Measurements from ENCODE around the gene ENTPD8. TPM values are rescaled to one million over a fixed set of nuclear protein-coding genes. Genes with fewer than 3 reads are reported as not detected.

Gene ENTPD8
- total and polyA plus RNA-seq, 2 donors (not counting 3 experiments of a cell fraction or from before 2014, with no cell fraction given) = 0.44 to 0.51 TPM

DNA sequence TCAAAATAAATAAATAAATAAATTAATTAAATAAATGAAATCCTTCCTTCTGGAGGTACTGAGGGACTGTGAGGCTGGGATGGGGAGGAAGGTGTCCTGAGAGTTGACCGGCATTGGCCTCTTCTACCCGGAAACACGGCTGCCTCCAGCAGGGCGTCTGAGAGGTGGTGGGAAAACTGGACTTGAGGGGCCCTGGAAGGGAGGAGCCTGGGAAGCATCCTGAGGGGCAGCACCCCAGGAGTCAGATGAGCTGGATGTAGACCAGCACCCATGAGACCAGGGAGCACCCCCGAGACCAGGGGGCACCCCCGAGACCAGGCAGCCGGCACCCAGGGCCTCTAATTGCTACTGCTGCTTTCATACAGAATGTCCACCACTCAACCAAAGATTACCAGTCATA, 26.7 kb upstream of the ENTPD8 start:
- Histone ChIP-seq H3K27me3 (ENCODE audit: control insufficient read depth in 2 of 2, insufficient read depth in 2 of 2, low read length in 2 of 2) (peaks cover 2% of the 10 kb centered on the region in 2 experiments), H3K36me3 (ENCODE audit: control insufficient read depth in 2 of 2, extremely low read depth in 1 of 2, insufficient read depth in 2 of 2, low read length in 2 of 2) (no peaks in the 10 kb centered on the region), H3K4me2 (ENCODE audit: insufficient read depth, low read length) (no peak overlapping the region), H3K27ac (ENCODE audit: insufficient read depth, low read depth, low read length) (no peak overlapping the region), H3K4me3 (replicated peaks in 1 of 3; ENCODE audit: insufficient read depth in 1 of 3, low read depth in 1 of 3, low read length in 3 of 3) (no peak overlapping the region), H3K9ac (replicated peaks; ENCODE audit: extremely low read depth, insufficient read depth, low read length) (no peak overlapping the region), H3K79me2 (ENCODE audit: control insufficient read depth, insufficient read depth, low read length) (no peaks in the 10 kb centered on the region), H3K4me1 (ENCODE audit: control insufficient read depth, extremely low read depth, insufficient read depth, low read length) (peaks cover 4% of the 10 kb centered on the region), H4K20me1 (replicated peaks; ENCODE audit: control insufficient read depth, extremely low read depth, insufficient read depth, low read length) (no peaks in the 10 kb centered on the region), H2AFZ (ENCODE audit: low read depth, low read length) (no peak overlapping the region), H3K9me1 (replicated peaks; ENCODE audit: control insufficient read depth, extremely low read depth, insufficient read depth, low read length) (no peaks in the 10 kb centered on the region), H3K9me3 (replicated peaks; ENCODE audit: control insufficient read depth, insufficient read depth, low read length) (no peaks in the 10 kb centered on the region)
- DNase-seq (ENCODE audit: low read depth, low spot score) (no peak), FAIRE-seq (no peak)
- ChIA-PET CTCF (interaction anchor here (1.0 kb wide), 1 partner anchor 22 kb away, joined by 3 read pairs; no protein-coding TSS in a partner anchor), POLR2A (interaction anchor here (0.5 kb wide), 1 partner anchor 67 kb away, joined by 3 read pairs; no protein-coding TSS in a partner anchor)
- TF ChIP-seq POLR2A (IDR thresholded peaks at IDR 0.05; ENCODE audit: low read depth, low read length) (no peak), FOS (IDR thresholded peaks at IDR 0.05; ENCODE audit: borderline replicate concordance, insufficient read depth, low read length) (no peak), MYC (IDR thresholded peaks at IDR 0.05; ENCODE audit: low read depth, low read length) (no peak), EZH2 (IDR thresholded peaks at IDR 0.05; ENCODE audit: borderline replicate concordance, low read depth, low read length, severe bottlenecking) (no peak), JUN (IDR thresholded peaks at IDR 0.05; ENCODE audit: borderline replicate concordance, insufficient read depth, insufficient read length, low read depth) (no peak), GATA2 (IDR thresholded peaks at IDR 0.05; ENCODE audit: insufficient read depth, insufficient read length, low read depth, low read length) (no peak), POLR2AphosphoS5 (IDR thresholded peaks at IDR 0.05; ENCODE audit: insufficient read depth, low read depth, low read length) (no peak)
- TF ChIP-seq, protein P1, sequence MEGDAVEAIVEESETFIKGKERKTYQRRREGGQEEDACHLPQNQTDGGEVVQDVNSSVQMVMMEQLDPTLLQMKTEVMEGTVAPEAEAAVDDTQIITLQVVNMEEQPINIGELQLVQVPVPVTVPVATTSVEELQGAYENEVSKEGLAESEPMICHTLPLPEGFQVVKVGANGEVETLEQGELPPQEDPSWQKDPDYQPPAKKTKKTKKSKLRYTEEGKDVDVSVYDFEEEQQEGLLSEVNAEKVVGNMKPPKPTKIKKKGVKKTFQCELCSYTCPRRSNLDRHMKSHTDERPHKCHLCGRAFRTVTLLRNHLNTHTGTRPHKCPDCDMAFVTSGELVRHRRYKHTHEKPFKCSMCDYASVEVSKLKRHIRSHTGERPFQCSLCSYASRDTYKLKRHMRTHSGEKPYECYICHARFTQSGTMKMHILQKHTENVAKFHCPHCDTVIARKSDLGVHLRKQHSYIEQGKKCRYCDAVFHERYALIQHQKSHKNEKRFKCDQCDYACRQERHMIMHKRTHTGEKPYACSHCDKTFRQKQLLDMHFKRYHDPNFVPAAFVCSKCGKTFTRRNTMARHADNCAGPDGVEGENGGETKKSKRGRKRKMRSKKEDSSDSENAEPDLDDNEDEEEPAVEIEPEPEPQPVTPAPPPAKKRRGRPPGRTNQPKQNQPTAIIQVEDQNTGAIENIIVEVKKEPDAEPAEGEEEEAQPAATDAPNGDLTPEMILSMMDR (IDR thresholded peaks at IDR 0.05; ENCODE audit: extremely low read depth in 1 of 2, insufficient read depth in 1 of 2, low read depth in 1 of 2, low read length in 2 of 2) = no peak
- TF ChIP-seq, protein P2, sequence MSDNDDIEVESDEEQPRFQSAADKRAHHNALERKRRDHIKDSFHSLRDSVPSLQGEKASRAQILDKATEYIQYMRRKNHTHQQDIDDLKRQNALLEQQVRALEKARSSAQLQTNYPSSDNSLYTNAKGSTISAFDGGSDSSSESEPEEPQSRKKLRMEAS (IDR thresholded peaks at IDR 0.05; ENCODE audit: insufficient read depth, insufficient read length) = no peak
- BruUV-seq (replicated peaks) = no TSS peak
- dilution Hi-C loops (cut with MboI; ENCODE audit: extremely low pct_ligation_motif_present, low sequenced_read_pairs) = no loop called here
- intact Hi-C loops (cut with micrococcal nuclease) = no loop called here

Data from endothelial cell of umbilical vein (primary cell).